Uterus (tissue), 4 donors: ENCODE measurements around the gene TMEM129. TPM values are rescaled to one million over a fixed set of nuclear protein-coding genes. Genes with fewer than 3 reads are reported as not detected.

ENCODE experiments used
- DNase-seq, 2 donors: peaks; one replicate each; pipeline ENCODE4 v3.0.0-alpha.2; 2019 to 2020
- H3K27ac ChIP-seq, 2 donors: fragments of 200-600 bp; sonication (generic); 1 replicate in 1 of 2; 2 replicates in 1 of 2; pipeline ENCODE4 v1.5.1; 2016 to 2018
- H3K27me3 ChIP-seq, 2 donors: fragments of 200-600 bp; sonication (generic); one replicate each; pipeline ENCODE4 v1.5.1; 2018 to 2019; ENCODE audit warnings: control low read depth in 1 of 2
- H3K36me3 ChIP-seq, 2 donors: fragments of 200-600 bp; sonication (generic); one replicate each; pipeline ENCODE4 v1.5.1; 2019; ENCODE audit warnings: control low read depth in 1 of 2
- H3K4me1 ChIP-seq, 2 donors: fragments of 200-600 bp; sonication (generic); one replicate each; pipeline ENCODE4 v1.5.1; 2018 to 2019; ENCODE audit warnings: control low read depth in 1 of 2
- H3K4me3 ChIP-seq, 2 donors: fragments of 200-600 bp; sonication (generic); 1 replicate in 1 of 2; 2 replicates in 1 of 2; pipeline ENCODE4 v1.5.1; 2018 to 2019; ENCODE audit warnings: mild to moderate bottlenecking in 1 of 2
- H3K9me3 ChIP-seq, 2 donors: fragments of 200-600 bp; sonication (generic); one replicate each; pipeline ENCODE4 v1.5.1; 2019; ENCODE audit warnings: control low read depth in 1 of 2
- POLR2A ChIP-seq, 2 donors: fragments of 450-650 bp; IDR thresholded peaks; one replicate each; pipeline ENCODE4 v1.6.1; 2016; ENCODE audit warnings: antibody characterized with exemption in 2 of 2, mild to moderate bottlenecking in 1 of 2, moderate library complexity in 1 of 2
- intact Hi-C: fragments of 100-400 bp; cut with DNase I; formaldehyde crosslinking; loops from one replicate; pipeline ENCODE4 v1.15.1; 2023; ENCODE audit warnings: low total_unique reads
- total RNA-seq, 4 donors: library from RNA; depleted of rRNA in 3 of 4; stranded (reverse); fragments of >200 nt in 3 of 4; gene quantifications; one replicate each; pipeline versions ENCODE4 v1.1.0 to v1.2.4, GENCODE V29; 2014 to 2023
- TF ChIP-seq, protein P1 (sequence below), 4 experiments: fragments of 200-600 bp in 2 of 4; fragments of 450-650 bp in 2 of 4; sonication (generic) in 2 of 4; IDR thresholded peaks; one replicate each; pipeline ENCODE4 v1.5.1; 2016 to 2019; ENCODE audit warnings: antibody characterized with exemption in 4 of 4, mild to moderate bottlenecking in 2 of 4, moderate library complexity in 1 of 4
- donor health status: DM: yes; HTN: yes; CAD: no.

The TMEM129 gene
- total RNA-seq, 4 donors from 2014 or later: 31.0 to 99.7 (median 42.7) TPM

DNA sequence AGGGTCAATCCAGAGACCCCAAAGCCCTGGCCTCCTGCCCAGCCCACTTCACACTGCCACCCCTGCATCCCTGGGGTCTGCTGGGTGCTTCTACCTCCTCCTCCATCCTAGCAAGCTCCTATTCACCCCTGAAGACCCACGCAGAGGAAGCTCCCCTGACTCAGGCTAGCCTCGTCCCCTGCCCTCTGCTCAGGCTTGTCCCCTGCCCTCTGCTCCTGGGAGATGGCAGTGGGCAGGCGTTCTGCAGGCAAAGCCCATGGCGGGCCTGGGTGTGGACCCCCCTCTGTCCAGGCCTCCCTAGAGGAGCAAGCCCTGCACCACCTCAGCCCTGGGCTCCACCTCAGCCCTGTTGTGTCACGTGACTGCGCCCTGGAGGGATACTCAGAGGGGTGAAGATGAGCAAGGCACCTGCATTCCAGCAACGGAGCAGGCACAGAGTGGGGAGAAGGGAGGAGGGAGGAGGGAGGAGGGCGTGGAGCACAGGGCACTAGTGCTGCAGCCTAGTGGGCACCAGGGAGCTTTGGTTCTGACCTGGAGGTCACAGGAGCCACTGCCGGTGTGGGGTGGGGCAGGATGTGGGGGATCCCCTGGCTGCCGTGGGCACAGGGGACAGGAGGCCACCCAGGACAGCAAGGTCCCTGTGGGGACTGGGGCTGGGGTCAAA lies 44.4 kb upstream of the TMEM129 start:
- Histone ChIP-seq H3K4me3 (no peak overlapping the region), H3K9me3 (no peaks in the 10 kb centered on the region), H3K27me3 (peaks cover 5 to 6% of the 10 kb centered on the region in 2 donors), H3K36me3 (no peaks in the 10 kb centered on the region), H3K27ac (no peak overlapping the region), H3K4me1 (peaks cover 0 to 15% of the 10 kb centered on the region in 2 donors)
- intact Hi-C loops: no loop called here
- DNase-seq: no peak
- TF ChIP-seq POLR2A (IDR thresholded peaks at IDR 0.05): no peak
- TF ChIP-seq, protein P1, sequence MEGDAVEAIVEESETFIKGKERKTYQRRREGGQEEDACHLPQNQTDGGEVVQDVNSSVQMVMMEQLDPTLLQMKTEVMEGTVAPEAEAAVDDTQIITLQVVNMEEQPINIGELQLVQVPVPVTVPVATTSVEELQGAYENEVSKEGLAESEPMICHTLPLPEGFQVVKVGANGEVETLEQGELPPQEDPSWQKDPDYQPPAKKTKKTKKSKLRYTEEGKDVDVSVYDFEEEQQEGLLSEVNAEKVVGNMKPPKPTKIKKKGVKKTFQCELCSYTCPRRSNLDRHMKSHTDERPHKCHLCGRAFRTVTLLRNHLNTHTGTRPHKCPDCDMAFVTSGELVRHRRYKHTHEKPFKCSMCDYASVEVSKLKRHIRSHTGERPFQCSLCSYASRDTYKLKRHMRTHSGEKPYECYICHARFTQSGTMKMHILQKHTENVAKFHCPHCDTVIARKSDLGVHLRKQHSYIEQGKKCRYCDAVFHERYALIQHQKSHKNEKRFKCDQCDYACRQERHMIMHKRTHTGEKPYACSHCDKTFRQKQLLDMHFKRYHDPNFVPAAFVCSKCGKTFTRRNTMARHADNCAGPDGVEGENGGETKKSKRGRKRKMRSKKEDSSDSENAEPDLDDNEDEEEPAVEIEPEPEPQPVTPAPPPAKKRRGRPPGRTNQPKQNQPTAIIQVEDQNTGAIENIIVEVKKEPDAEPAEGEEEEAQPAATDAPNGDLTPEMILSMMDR (IDR thresholded peaks at IDR 0.05): no peak

GRCh38 chr4:1764670-1765069 lies 43.5 kb upstream of the TMEM129 start:
- no peak for DNase-seq

DNA sequence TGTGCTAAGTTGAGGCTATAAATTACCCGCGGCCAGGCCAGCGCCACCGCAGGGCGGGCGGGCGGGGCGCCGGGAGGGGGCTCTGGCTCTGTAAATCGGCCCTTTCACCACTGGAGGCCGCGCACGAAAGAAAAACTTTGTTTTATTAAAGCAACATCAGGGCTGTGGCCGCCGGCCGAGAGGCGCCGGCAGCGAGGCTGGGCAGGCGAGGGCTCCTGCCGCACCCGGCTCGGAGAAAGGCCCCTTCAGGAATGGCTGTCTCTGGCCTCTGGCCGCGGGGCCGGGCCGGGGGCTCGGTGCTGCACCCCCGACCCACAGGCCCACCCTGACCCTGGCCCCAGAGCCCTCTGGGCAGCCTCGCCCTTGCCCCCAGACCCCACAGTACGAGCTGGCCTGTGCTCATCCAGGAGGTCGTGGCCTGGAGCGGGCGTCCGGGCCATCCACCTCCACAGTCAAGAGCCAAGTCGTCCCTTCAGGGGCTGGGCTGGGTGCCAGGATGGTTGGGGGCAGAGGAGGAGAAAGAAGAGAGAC lies 42.5 kb upstream of the TMEM129 start:
- TF ChIP-seq, protein P1 (IDR thresholded peaks at IDR 0.05): peak in 2 of 4 experiments; percentile 11 to 26
- no peak for TF ChIP-seq POLR2A (IDR thresholded peaks at IDR 0.05)
- Histone ChIP-seq H3K4me3 (peak overlapping the region in 1 of 2 donors; percentile 24), H3K9me3 (no peaks in the 10 kb centered on the region), H3K27ac (no peak overlapping the region), H3K36me3 (no peaks in the 10 kb centered on the region), H3K4me1 (peaks cover 0 to 15% of the 10 kb centered on the region in 2 donors), H3K27me3 (peaks cover 3 to 6% of the 10 kb centered on the region in 2 donors)
- intact Hi-C loops: no loop called here
- peak; percentile 23 to 31 for DNase-seq

More at GRCh38 chr4:1764670-1765069, 43.5 kb upstream of the TMEM129 start:
- H3K4me3 ChIP-seq: no peak overlapping the region
- intact Hi-C loops: no loop called here
- no peak for TF ChIP-seq POLR2A (IDR thresholded peaks at IDR 0.05)
- TF ChIP-seq, protein P1 (IDR thresholded peaks at IDR 0.05): no peak
- no peaks in the 10 kb centered on the region for H3K9me3 ChIP-seq
- no peaks in the 10 kb centered on the region for H3K36me3 ChIP-seq
- H3K27ac ChIP-seq: no peak overlapping the region
- H3K4me1 ChIP-seq: peaks cover 0 to 15% of the 10 kb centered on the region in 2 donors
- peaks cover 5 to 6% of the 10 kb centered on the region in 2 donors for H3K27me3 ChIP-seq

GRCh38 chr4:1763070-1763549 lies 42.0 kb upstream of the TMEM129 start:
- TF ChIP-seq POLR2A (IDR thresholded peaks at IDR 0.05): no peak
- TF ChIP-seq, protein P1 (IDR thresholded peaks at IDR 0.05): no peak
- intact Hi-C loops: no loop called here
- Histone ChIP-seq H3K27ac (no peak overlapping the region), H3K9me3 (no peaks in the 10 kb centered on the region), H3K36me3 (no peaks in the 10 kb centered on the region), H3K4me1 (peaks cover 0 to 15% of the 10 kb centered on the region in 2 donors), H3K27me3 (peaks cover 0 to 6% of the 10 kb centered on the region in 2 donors), H3K4me3 (peak overlapping the region in 1 of 2 donors; percentile 24)
- no peak for DNase-seq
